ENCODE data around the gene XRN1.
"Not testable (repeated sequence)": the region's sequence is repeated elsewhere in the genome, so short reads cannot be mapped to it uniquely, and the experiment has no call there.

The XRN1 gene

GRCh38 chr3:142324275-142324953 lies 123.4 kb downstream of the XRN1 start:
- DNase-seq: not testable (repeated sequence)

- no peak for DNase-seq
Measured at GRCh38 chr3:142319912-142320311, 127.9 kb downstream of the XRN1 start.

GRCh38 chr3:142319094-142319493 lies 128.7 kb downstream of the XRN1 start:
- no peak for DNase-seq

GRCh38 chr3:142318331-142318730 lies 129.5 kb downstream of the XRN1 start:
- DNase-seq: no peak

- DNase-seq: not testable (repeated sequence)
Measured at GRCh38 chr3:142315978-142316388, 131.9 kb downstream of the XRN1 start.

- DNase-seq: no peak
Measured at GRCh38 chr3:142315083-142315482, 132.8 kb downstream of the XRN1 start.

GRCh38 chr3:142310439-142310838 lies 137.4 kb downstream of the XRN1 start:
- no peak for DNase-seq

GRCh38 chr3:142302847-142303246 lies 145.0 kb downstream of the XRN1 start:
- DNase-seq: not testable (repeated sequence)

GRCh38 chr3:142298626-142299025 lies 149.2 kb downstream of the XRN1 start:
- DNase-seq: no peak

GRCh38 chr3:142296507-142296906 lies 151.3 kb downstream of the XRN1 start:
- DNase-seq: no peak

GRCh38 chr3:142287866-142288638 lies 159.8 kb downstream of the XRN1 start:
- no peak for DNase-seq

GRCh38 chr3:142285083-142285517 lies 162.7 kb downstream of the XRN1 start:
- DNase-seq: no peak

GRCh38 chr3:142282503-142282902 lies 165.3 kb downstream of the XRN1 start:
- DNase-seq: no peak

- no peak for DNase-seq
Measured at GRCh38 chr3:142281474-142281873, 166.4 kb downstream of the XRN1 start.

- peak; percentile 45 for DNase-seq
Measured at GRCh38 chr3:142279965-142280590, 167.8 kb downstream of the XRN1 start.

GRCh38 chr3:142278451-142278850 lies 169.4 kb downstream of the XRN1 start:
- DNase-seq: no peak

GRCh38 chr3:142276781-142277180 lies 171.1 kb downstream of the XRN1 start:
- DNase-seq: no peak

- DNase-seq: no peak
Measured at GRCh38 chr3:142275856-142276255, 172.0 kb downstream of the XRN1 start.

- no peak for DNase-seq
Measured at GRCh38 chr3:142274908-142275307, 172.9 kb downstream of the XRN1 start.

GRCh38 chr3:142273501-142273900 lies 174.3 kb downstream of the XRN1 start:
- no peak for DNase-seq

- DNase-seq: no peak
Measured at GRCh38 chr3:142272200-142272891, 175.5 kb downstream of the XRN1 start.

- DNase-seq: peak; percentile 5
Measured at GRCh38 chr3:142270407-142270806, 177.4 kb downstream of the XRN1 start.

GRCh38 chr3:142269767-142270166 lies 178.1 kb downstream of the XRN1 start:
- DNase-seq: no peak

Data from stimulated activated CD4-positive, alpha-beta T cell treated with anti-CD3 and anti-CD28 coated beads, Interleukin-15, amount 100 ng/mL, for 24 hours (primary cell).